T-cell (primary cell): ENCODE results near the gene CAPRIN1. TPM values are rescaled to one million over a fixed set of nuclear protein-coding genes. Genes with fewer than 3 reads are reported as not detected.

Experiments used
- ATAC-seq, 4 experiments: fragments of 200-7000 bp in 3 of 4; fragments of 150-1000 bp in 1 of 4; cut with Tn5 transposase; replicated peaks in 1 of 4; 1 replicate in 3 of 4; 2 replicates in 1 of 4; pipeline ENCODE4 v1.10.0; 2021; ENCODE audit warnings: moderate library complexity in 3 of 4, mild to moderate bottlenecking in 2 of 4, moderate number of reproducible peaks in 1 of 4
- CTCF ChIA-PET, 2 donors: fragments of 300-600 bp; sonication (Branson Sonifier 250); formaldehyde crosslinking; loops; one replicate each; lab custom pipeline; 2022; ENCODE audit warnings: antibody characterized with exemption in 2 of 2; lab: Charles Lee
- POLR2A ChIA-PET, 2 donors: fragments of 300-600 bp; sonication (Branson Sonifier 250); formaldehyde crosslinking; loops; one replicate each; lab custom pipeline; 2022; ENCODE audit warnings: antibody characterized with exemption in 2 of 2; lab: Charles Lee
- DNase-seq, 35 experiments: peaks; one replicate each; pipeline versions ENCODE4 v3.0.0 to v3.0.0-alpha.2; 2013 to 2023
- H3K27ac ChIP-seq: one replicate; pipeline ENCODE4 v1.5.1; 2013; ENCODE audit warnings: low read length
- H3K27me3 ChIP-seq, 2 experiments: replicated peaks in 1 of 2; 1 replicate in 1 of 2; 2 replicates in 1 of 2; pipeline versions ENCODE4 v1.6.1 to v1.7.0; 2013; ENCODE audit warnings: low read length in 1 of 2, mixed read lengths in 1 of 2; ENCODE audit not compliant: control insufficient read depth in 2 of 2, insufficient read depth in 2 of 2; ENCODE audit errors: extremely low read depth in 1 of 2
- H3K36me3 ChIP-seq, 2 donors: 1 replicate in 1 of 2; 2 replicates in 1 of 2; pipeline versions ENCODE4 v1.6.1 to v1.7.0; 2013; ENCODE audit warnings: low read length in 1 of 2; ENCODE audit not compliant: control insufficient read depth in 2 of 2, insufficient read depth in 1 of 2; ENCODE audit errors: extremely low read depth in 1 of 2
- H3K4me1 ChIP-seq, 2 experiments: 1 replicate in 1 of 2; 2 replicates in 1 of 2; pipeline versions ENCODE4 v1.6.1 to v1.7.0; 2013; ENCODE audit warnings: low read length in 2 of 2, mixed read lengths in 1 of 2; ENCODE audit not compliant: insufficient read depth in 2 of 2, control insufficient read depth in 1 of 2; ENCODE audit errors: extremely low read depth in 1 of 2
- H3K4me3 ChIP-seq, 2 donors: 1 replicate in 1 of 2; 2 replicates in 1 of 2; pipeline versions ENCODE4 v1.5.1 to v1.7.0; 2013; ENCODE audit warnings: mild to moderate bottlenecking in 2 of 2, low read length in 1 of 2, moderate library complexity in 1 of 2; ENCODE audit not compliant: control insufficient read depth in 1 of 2; ENCODE audit errors: extremely low read depth in 1 of 2
- H3K9me3 ChIP-seq: 2 replicates; pipeline ENCODE4 v1.7.0; 2013
- H3K27ac Mint-ChIP-seq, 2 donors: one replicate each; pipeline ENCODE4 v1.8.0; 2020 to 2021; ENCODE audit warnings: mild to moderate bottlenecking in 2 of 2, mixed read lengths in 2 of 2
- H3K27me3 Mint-ChIP-seq, 2 donors: one replicate each; pipeline ENCODE4 v1.8.0; 2021 to 2022; ENCODE audit warnings: mixed read lengths in 2 of 2
- H3K36me3 Mint-ChIP-seq: one replicate; pipeline ENCODE4 v1.8.0; 2021; ENCODE audit warnings: mixed read lengths
- H3K4me1 Mint-ChIP-seq, 3 donors: one replicate each; pipeline ENCODE4 v1.8.0; 2020 to 2022; ENCODE audit warnings: mixed read lengths in 3 of 3, mild to moderate bottlenecking in 1 of 3
- H3K4me3 Mint-ChIP-seq, 3 donors: one replicate each; pipeline ENCODE4 v1.8.0; 2020 to 2022; ENCODE audit warnings: mild to moderate bottlenecking in 3 of 3, mixed read lengths in 3 of 3, moderate library complexity in 3 of 3
- H3K9me3 Mint-ChIP-seq, 3 donors: one replicate each; pipeline ENCODE4 v1.8.0; 2020 to 2022; ENCODE audit warnings: mixed read lengths in 3 of 3
- WGBS: methylation state at CpG from one replicate; pipeline ENCODE4 v1.1.5; 2013; ENCODE audit warnings: missing lambda C conversion rate; ENCODE audit not compliant: insufficient coverage; 5-methylcytosine and 5-hydroxymethylcytosine counted together
- total RNA-seq, 35 experiments: library from RNA in 6 of 35; stranded (reverse) in 6 of 35; fragments of 120-200 nt in 1 of 35; gene quantifications; one replicate each; pipeline versions ENCODE4 v1.2.1 to v1.2.4 and lab custom pipeline; 2013 to 2026

Gene CAPRIN1
- total RNA-seq, 5 donors from 2014 or later (not counting 1 experiment from before 2014, with no cell fraction given) = 106 to 148 (median 143) TPM

DNA sequence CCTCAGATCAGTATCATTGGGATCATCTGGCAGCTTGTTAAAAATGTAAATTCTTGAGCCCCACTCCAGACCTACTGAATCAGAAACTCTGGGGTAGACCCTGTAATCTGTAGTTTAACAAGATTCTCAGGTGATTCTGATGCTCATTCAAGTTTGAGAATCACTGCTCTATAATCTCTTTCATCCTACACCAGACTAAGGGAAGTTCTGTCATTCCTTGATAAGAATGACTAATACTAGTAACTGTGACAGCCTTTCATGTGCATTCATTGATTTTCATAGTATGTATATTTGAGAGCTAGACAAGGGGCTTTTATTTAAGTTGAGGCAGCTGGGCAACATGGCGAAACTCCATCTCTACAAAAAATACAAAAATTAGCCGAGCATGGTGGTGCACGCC, 83.9 kb downstream of the CAPRIN1 start:
- Histone ChIP-seq H3K27me3 (no peaks in the 10 kb centered on the region), H3K27ac (no peak overlapping the region), H3K36me3 (peaks cover 36 to 94% of the 10 kb centered on the region in 2 donors), H3K4me3 (no peak overlapping the region), H3K4me1 (no peaks in the 10 kb centered on the region), H3K9me3 (no peaks in the 10 kb centered on the region)
- no peaks in the 10 kb centered on the region for H3K9me3 Mint-ChIP-seq
- no peaks in the 10 kb centered on the region for H3K27me3 Mint-ChIP-seq
- ChIA-PET POLR2A (no interaction called here), CTCF (interaction anchor here (0.6 kb wide), 2 partner anchors 130 to 329 kb away, joined by 3 to 5 read pairs; no protein-coding TSS in a partner anchor)
- H3K4me3 Mint-ChIP-seq = no peak overlapping the region
- H3K36me3 Mint-ChIP-seq = peaks cover 81% of the 10 kb centered on the region
- DNase-seq = no peak
- peaks cover 0 to 9% (median 0%) of the 10 kb centered on the region in 3 donors for H3K4me1 Mint-ChIP-seq
- ATAC-seq = no peak
- no CpG with 5 or more reads among the region's 3 CpGs for WGBS
- H3K27ac Mint-ChIP-seq = no peak overlapping the region

DNA sequence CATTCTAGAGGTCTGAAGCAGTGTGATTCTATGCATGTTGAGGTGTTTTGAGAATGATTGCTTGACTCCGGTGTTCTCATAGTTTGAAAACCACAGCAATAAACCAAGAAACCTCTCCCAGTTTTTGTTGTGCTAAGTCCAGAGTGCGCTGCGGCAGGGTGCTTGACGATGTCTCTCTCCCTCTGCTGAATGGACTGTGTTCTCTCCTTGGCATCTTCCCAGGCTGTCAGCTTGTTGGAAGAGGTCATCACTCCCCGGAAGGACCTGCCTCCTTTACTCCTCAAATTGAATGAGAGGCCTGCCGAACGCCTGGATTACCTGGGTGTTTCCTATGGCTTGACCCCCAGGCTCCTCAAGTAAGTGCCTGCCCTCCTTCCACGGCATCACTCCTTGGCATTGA, 84.9 kb downstream of the CAPRIN1 start:
- peaks cover 30 to 94% of the 10 kb centered on the region in 2 donors for H3K36me3 ChIP-seq

DNA sequence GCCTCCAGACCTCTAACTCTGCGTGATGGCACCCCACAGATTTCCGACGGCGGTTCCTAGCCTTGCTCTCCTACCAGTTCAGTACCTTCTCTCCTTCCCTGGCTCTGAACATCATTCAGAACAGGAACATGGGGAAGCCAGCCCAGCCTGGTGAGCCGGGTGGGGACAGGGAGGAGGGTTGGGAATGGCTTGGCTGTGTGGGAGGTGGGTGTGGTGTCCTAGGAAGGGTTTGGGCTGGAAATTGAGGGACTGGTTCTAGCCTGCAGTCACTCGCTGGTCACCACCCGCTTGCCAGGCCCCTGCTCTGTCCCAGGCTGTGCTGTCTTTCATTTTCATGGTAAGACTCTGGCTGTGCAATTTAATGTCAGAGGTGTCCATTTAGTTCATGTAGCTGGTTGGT, 87.8 kb downstream of the CAPRIN1 start:
- Histone ChIP-seq H3K9me3 (no peaks in the 10 kb centered on the region), H3K4me1 (no peaks in the 10 kb centered on the region), H3K27ac (no peak overlapping the region), H3K4me3 (no peak overlapping the region), H3K27me3 (no peaks in the 10 kb centered on the region), H3K36me3 (peaks cover 38 to 97% of the 10 kb centered on the region in 2 donors)
- Mint-ChIP-seq H3K27ac (no peak overlapping the region), H3K4me3 (no peak overlapping the region), H3K4me1 (peaks cover 0 to 9% (median 0%) of the 10 kb centered on the region in 3 donors), H3K36me3 (peaks cover 81% of the 10 kb centered on the region), H3K9me3 (no peaks in the 10 kb centered on the region), H3K27me3 (no peaks in the 10 kb centered on the region)
- ATAC-seq = no peak
- WGBS = 96% methylated on average over 3 of the region's 7 CpGs
- POLR2A ChIA-PET = no interaction called here
- DNase-seq = no peak
- CTCF ChIA-PET = no interaction called here

More for the DNA sequence above, 84.9 kb downstream of the CAPRIN1 start:
- Mint-ChIP-seq H3K4me3 (no peak overlapping the region), H3K27me3 (no peaks in the 10 kb centered on the region), H3K9me3 (no peaks in the 10 kb centered on the region), H3K27ac (no peak overlapping the region), H3K36me3 (peaks cover 82% of the 10 kb centered on the region), H3K4me1 (peaks cover 0 to 9% (median 0%) of the 10 kb centered on the region in 3 donors)
- Histone ChIP-seq H3K9me3 (no peaks in the 10 kb centered on the region), H3K4me3 (no peak overlapping the region), H3K4me1 (no peaks in the 10 kb centered on the region), H3K27me3 (no peaks in the 10 kb centered on the region), H3K27ac (no peak overlapping the region)
- CTCF ChIA-PET = no interaction called here
- POLR2A ChIA-PET = interaction anchor here in 1 of 2 donors (0.6 kb wide), 1 partner anchor 904 kb away, joined by 5 read pairs; no protein-coding TSS in a partner anchor
- DNase-seq = no peak
- ATAC-seq = no peak
- 100% methylated on average over 4 of the region's 8 CpGs for WGBS

DNA sequence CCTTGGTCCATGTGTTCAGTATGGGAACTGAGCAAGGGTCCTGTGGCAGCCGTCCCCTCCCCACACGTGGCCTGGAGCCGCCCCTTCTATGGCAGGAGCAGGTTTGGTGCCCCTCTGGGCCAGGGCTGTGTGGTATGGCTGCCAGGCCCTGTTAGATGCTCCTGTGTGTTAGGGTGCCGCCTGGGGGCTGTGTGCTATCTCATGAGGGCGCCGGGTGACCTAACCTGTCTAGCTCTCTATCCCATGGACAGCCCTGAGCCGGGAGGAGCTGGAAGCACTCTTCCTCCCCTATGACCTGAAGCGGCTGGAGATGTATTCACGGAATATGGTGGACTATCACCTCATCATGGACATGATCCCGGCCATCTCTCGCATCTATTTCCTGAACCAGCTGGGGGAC, 88.6 kb downstream of the CAPRIN1 start:
- Histone ChIP-seq H3K4me3 (no peak overlapping the region), H3K36me3 (peaks cover 34 to 97% of the 10 kb centered on the region in 2 donors), H3K9me3 (no peaks in the 10 kb centered on the region), H3K27ac (no peak overlapping the region), H3K4me1 (no peaks in the 10 kb centered on the region), H3K27me3 (no peaks in the 10 kb centered on the region)
- peaks cover 78% of the 10 kb centered on the region for H3K36me3 Mint-ChIP-seq
- 96% methylated on average over 7 of the region's 11 CpGs for WGBS
- no peak overlapping the region for H3K4me3 Mint-ChIP-seq
- ChIA-PET POLR2A (no interaction called here), CTCF (no interaction called here)
- no peak for ATAC-seq
- H3K4me1 Mint-ChIP-seq = peaks cover 0 to 9% (median 0%) of the 10 kb centered on the region in 3 donors
- H3K27me3 Mint-ChIP-seq = no peaks in the 10 kb centered on the region
- no peak for DNase-seq
- H3K27ac Mint-ChIP-seq = no peak overlapping the region
- H3K9me3 Mint-ChIP-seq = no peaks in the 10 kb centered on the region

DNA sequence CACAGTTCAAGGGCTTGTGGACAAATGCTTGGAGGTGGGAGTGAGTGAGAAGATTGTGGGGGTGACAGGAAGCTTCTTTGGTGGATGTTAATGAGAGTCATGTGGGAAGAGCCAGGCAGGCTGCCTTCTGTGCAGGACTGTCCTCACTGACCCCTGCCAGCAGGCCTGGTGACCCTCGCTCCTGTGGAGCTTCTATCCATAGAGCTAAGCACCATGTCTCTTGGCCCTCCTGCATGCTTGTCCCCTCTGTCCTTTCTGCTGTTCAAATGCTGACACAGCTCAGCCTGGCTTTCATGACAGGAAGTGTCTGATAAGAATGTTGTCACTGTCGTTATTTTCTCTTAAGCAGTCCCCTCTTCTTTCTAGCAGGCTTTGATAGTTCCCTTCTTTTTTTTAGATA, 91.5 kb downstream of the CAPRIN1 start:
- Mint-ChIP-seq H3K4me1 (no peaks in the 10 kb centered on the region), H3K4me3 (no peak overlapping the region), H3K36me3 (peaks cover 79% of the 10 kb centered on the region), H3K27me3 (no peaks in the 10 kb centered on the region), H3K9me3 (no peaks in the 10 kb centered on the region), H3K27ac (no peak overlapping the region)
- Histone ChIP-seq H3K4me1 (no peaks in the 10 kb centered on the region), H3K27me3 (no peaks in the 10 kb centered on the region), H3K4me3 (no peak overlapping the region), H3K9me3 (no peaks in the 10 kb centered on the region), H3K27ac (no peak overlapping the region), H3K36me3 (peaks cover 24 to 97% of the 10 kb centered on the region in 2 donors)
- 100% methylated on average over 1 of the region's 2 CpGs for WGBS
- ChIA-PET CTCF (no interaction called here), POLR2A (no interaction called here)
- ATAC-seq (no peak), DNase-seq (no peak)

DNA sequence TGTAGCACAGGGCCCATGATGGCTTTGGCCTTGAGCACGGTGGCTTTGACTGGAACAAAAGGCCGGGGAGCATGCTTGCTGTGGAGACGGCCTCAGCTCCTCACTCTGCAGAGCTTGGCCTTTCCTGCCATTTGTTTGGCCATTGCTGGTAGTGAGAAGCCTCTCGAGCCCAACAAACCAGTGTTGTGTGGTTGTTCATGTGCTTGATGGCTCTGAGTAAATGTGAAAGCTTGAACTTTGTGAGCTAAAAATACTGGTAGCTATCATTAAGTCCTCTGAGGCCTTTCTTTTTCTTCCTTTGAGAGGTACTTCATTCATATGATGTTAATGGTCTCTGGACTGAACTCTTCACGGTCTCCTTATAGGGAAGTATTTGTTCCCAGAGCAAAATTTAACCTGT, 93.5 kb downstream of the CAPRIN1 start:
- H3K27ac Mint-ChIP-seq = peak overlapping the region in 1 of 2 donors; percentile 16
- H3K9me3 Mint-ChIP-seq = no peaks in the 10 kb centered on the region
- Histone ChIP-seq H3K9me3 (no peaks in the 10 kb centered on the region), H3K36me3 (peaks cover 28 to 99% of the 10 kb centered on the region in 2 donors), H3K4me1 (no peaks in the 10 kb centered on the region), H3K27me3 (no peaks in the 10 kb centered on the region), H3K27ac (no peak overlapping the region), H3K4me3 (no peak overlapping the region)
- H3K4me1 Mint-ChIP-seq = no peaks in the 10 kb centered on the region
- no peaks in the 10 kb centered on the region for H3K27me3 Mint-ChIP-seq
- no peak for DNase-seq
- ChIA-PET POLR2A (interaction anchor here in 1 of 2 donors (0.6 kb wide), 1 partner anchor 9 kb away, joined by 3 read pairs; no protein-coding TSS in a partner anchor), CTCF (interaction anchor here in 1 of 2 donors (0.7 kb wide), 1 partner anchor 17 kb away, joined by 3 read pairs; no protein-coding TSS in a partner anchor)
- H3K36me3 Mint-ChIP-seq = peaks cover 71% of the 10 kb centered on the region
- no peak overlapping the region for H3K4me3 Mint-ChIP-seq
- no peak for ATAC-seq
- 92% methylated on average over 3 of the region's 5 CpGs for WGBS
